ENCODE data around the gene MICOS13. TPM values are rescaled to one million over a fixed set of nuclear protein-coding genes. Genes with fewer than 3 reads are reported as not detected.

MICOS13 gene
- polyA plus RNA-seq, 1 experiment = 67.8 TPM

DNA sequence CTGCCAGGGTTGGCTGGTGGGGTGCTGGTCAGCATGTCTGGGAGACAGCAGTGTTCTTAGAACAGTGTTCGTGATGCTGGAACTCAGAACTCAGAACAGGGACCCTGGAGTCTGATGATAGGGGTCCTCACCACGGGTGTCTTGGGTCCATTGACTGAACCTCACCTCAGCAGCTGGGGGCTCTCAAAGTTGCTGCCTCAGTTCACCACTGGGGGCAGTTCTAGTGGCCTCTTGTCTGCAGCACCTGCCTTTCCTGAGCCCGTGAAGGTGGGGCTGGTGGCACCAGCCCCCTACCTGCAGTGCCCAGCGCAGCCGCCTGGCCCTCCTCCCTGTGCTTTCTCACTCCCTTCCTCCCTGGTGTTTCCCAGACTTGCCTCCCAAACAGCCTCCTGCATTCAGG is 29.0 kb downstream of the MICOS13 start:
- ChIA-PET POLR2A (no interaction called here), CTCF (interaction anchor here (1.2 kb wide), 1 partner anchor 14 kb away, joined by 3 read pairs; no protein-coding TSS in a partner anchor)
- Histone ChIP-seq H3K36me3 (ENCODE audit: control insufficient read depth, insufficient read depth, low read length) (peaks cover 44% of the 10 kb centered on the region), H3K27me3 (ENCODE audit: control insufficient read depth, insufficient read depth, low read length) (no peaks in the 10 kb centered on the region), H3K4me3 (ENCODE audit: low read depth, low read length) (no peak overlapping the region)
- DNase-seq (ENCODE audit: low read depth) = no peak
- TF ChIP-seq, protein P1, sequence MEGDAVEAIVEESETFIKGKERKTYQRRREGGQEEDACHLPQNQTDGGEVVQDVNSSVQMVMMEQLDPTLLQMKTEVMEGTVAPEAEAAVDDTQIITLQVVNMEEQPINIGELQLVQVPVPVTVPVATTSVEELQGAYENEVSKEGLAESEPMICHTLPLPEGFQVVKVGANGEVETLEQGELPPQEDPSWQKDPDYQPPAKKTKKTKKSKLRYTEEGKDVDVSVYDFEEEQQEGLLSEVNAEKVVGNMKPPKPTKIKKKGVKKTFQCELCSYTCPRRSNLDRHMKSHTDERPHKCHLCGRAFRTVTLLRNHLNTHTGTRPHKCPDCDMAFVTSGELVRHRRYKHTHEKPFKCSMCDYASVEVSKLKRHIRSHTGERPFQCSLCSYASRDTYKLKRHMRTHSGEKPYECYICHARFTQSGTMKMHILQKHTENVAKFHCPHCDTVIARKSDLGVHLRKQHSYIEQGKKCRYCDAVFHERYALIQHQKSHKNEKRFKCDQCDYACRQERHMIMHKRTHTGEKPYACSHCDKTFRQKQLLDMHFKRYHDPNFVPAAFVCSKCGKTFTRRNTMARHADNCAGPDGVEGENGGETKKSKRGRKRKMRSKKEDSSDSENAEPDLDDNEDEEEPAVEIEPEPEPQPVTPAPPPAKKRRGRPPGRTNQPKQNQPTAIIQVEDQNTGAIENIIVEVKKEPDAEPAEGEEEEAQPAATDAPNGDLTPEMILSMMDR (IDR thresholded peaks at IDR 0.05; ENCODE audit: insufficient read depth, low read depth, low read length) = no peak

DNA sequence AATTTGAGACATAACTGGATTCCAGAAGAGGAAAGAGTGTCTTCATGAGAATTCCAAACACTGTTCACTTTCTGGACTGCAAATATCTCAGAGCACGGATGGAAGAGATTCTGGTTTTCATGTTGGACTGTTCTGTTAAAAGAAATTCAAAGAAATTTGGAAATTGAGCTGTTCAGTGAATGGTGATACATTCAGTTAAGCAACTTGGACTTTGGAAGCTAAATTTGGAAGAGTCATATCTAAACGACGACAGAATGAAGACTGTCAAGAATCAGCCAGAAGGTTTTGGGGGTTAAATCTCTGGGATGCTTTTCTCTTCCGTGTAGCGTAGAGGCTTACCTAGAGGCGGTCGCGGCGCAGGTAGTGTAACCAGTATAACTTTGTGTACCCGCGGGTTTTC is 31.9 kb downstream of the MICOS13 start:
- TF ChIP-seq, protein P1 (IDR thresholded peaks at IDR 0.05; ENCODE audit: insufficient read depth, low read depth, low read length) = no peak
- ChIA-PET CTCF (no interaction called here), POLR2A (no interaction called here)
- Histone ChIP-seq H3K27me3 (ENCODE audit: control insufficient read depth, insufficient read depth, low read length) (no peaks in the 10 kb centered on the region), H3K4me3 (ENCODE audit: low read depth, low read length) (no peak overlapping the region), H3K36me3 (ENCODE audit: control insufficient read depth, insufficient read depth, low read length) (peaks cover 35% of the 10 kb centered on the region)
- DNase-seq (ENCODE audit: low read depth) = no peak

DNA sequence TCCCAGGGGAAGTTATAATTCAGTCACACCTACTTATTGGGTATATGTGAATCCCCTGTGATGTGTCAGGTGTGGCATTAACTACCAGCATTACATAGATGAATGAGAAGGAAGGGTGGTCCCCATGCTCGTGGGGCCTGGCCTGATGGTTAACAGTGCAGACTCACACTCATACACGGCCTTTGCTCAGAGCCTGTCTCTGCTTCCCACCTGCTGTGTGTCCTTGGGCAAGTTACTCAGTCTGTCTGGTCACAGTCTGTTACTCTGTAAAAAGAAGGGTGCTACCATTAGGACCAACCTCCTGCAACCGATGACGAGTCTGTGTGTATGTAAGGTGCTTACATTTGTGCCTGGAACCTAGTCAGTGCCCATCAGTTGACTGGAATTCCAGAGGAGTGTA is 33.6 kb downstream of the MICOS13 start:
- TF ChIP-seq, protein P1 (IDR thresholded peaks at IDR 0.05; ENCODE audit: insufficient read depth, low read depth, low read length) = no peak
- no peak for DNase-seq (ENCODE audit: low read depth)
- ChIA-PET POLR2A (no interaction called here), CTCF (no interaction called here)
- H3K27me3 ChIP-seq (ENCODE audit: control insufficient read depth, insufficient read depth, low read length) = no peaks in the 10 kb centered on the region
- no peak overlapping the region for H3K4me3 ChIP-seq (ENCODE audit: low read depth, low read length)
- peaks cover 32% of the 10 kb centered on the region for H3K36me3 ChIP-seq (ENCODE audit: control insufficient read depth, insufficient read depth, low read length)

DNA sequence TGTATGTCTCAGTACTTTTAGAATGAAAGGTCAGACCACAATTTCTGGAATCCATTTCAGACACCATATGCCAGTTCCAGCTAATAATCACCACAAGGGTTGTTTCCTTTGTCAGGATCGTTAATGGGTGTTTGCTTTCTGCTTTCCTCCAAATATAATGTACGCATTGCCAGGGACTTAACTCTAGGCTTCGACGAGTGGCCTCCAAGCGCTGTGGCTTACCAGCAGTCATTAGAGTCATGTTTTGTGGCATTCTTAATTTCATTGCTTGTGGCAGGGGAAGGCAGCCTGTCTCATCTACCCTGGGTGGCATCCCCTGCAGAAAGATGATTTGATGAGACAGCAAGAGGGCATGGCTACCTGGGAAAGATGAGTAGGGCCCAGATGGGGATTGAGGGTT is 34.9 kb downstream of the MICOS13 start:
- POLR2A ChIA-PET = no interaction called here
- Histone ChIP-seq H3K4me3 (ENCODE audit: low read depth, low read length) (no peak overlapping the region), H3K27me3 (ENCODE audit: control insufficient read depth, insufficient read depth, low read length) (no peaks in the 10 kb centered on the region), H3K36me3 (ENCODE audit: control insufficient read depth, insufficient read depth, low read length) (peaks cover 22% of the 10 kb centered on the region)
- TF ChIP-seq, protein P1 (IDR thresholded peaks at IDR 0.05; ENCODE audit: insufficient read depth, low read depth, low read length) = no peak
- CTCF ChIA-PET = no interaction called here
- no peak for DNase-seq (ENCODE audit: low read depth)

GRCh38 chr19:5644037-5644436 is 36.3 kb downstream of the MICOS13 start:
- POLR2A ChIA-PET = no interaction called here
- H3K36me3 ChIP-seq (ENCODE audit: control insufficient read depth, insufficient read depth, low read length) = peaks cover 19% of the 10 kb centered on the region
- DNase-seq (ENCODE audit: low read depth) = no peak

More at GRCh38 chr19:5644037-5644436, 36.3 kb downstream of the MICOS13 start:
- Histone ChIP-seq H3K4me3 (ENCODE audit: low read depth, low read length) (no peak overlapping the region), H3K27me3 (ENCODE audit: control insufficient read depth, insufficient read depth, low read length) (no peaks in the 10 kb centered on the region)
- TF ChIP-seq, protein P1 (IDR thresholded peaks at IDR 0.05; ENCODE audit: insufficient read depth, low read depth, low read length) = no peak
- CTCF ChIA-PET = no interaction called here

Measured in BJ (cell line).